DND-41 (cell line): ENCODE data around the gene TBC1D14.

ENCODE experiments used
- CTCF ChIP-seq: IDR thresholded peaks from 2 replicates; pipeline ENCODE4 v1.5.1; 2012; ENCODE audit warnings: borderline replicate concordance, low read length, moderate library complexity, mild to moderate bottlenecking; ENCODE audit not compliant: poor library complexity, severe bottlenecking; ENCODE audit errors: extremely low read depth
- EZH2 ChIP-seq: IDR thresholded peaks from 3 replicates; pipeline ENCODE4 v1.6.1; 2012; ENCODE audit warnings: borderline replicate concordance, low read depth, mild to moderate bottlenecking, moderate library complexity, low read length, inconsistent platforms; ENCODE audit not compliant: severe bottlenecking

GRCh38 chr4:6989331-6989923 is 79.8 kb downstream of the TBC1D14 start:
- TF ChIP-seq CTCF = no peak
- TF ChIP-seq EZH2 = no peak
